Sigmoid colon (tissue), 4 donors: ENCODE results near the gene KRTAP4-11.
"Not testable (repeated sequence)": the region's sequence is repeated elsewhere in the genome, so short reads cannot be mapped to it uniquely, and the experiment has no call there.

Experiments used
- EP300 ChIP-seq, 4 donors: sonication (generic); formaldehyde crosslinking; IDR thresholded peaks; one replicate each; pipeline ENCODE4 v1.6.1; 2017; ENCODE audit warnings: antibody characterized with exemption in 4 of 4
- POLR2A ChIP-seq, 2 donors: fragments of 450-650 bp; IDR thresholded peaks; one replicate each; pipeline ENCODE4 v1.6.1; 2016; ENCODE audit warnings: antibody characterized with exemption in 2 of 2, mild to moderate bottlenecking in 2 of 2, moderate library complexity in 2 of 2
- TF ChIP-seq, protein P1 (sequence below), 4 experiments: fragments of 450-650 bp in 3 of 4; fragments of 200-600 bp in 1 of 4; IDR thresholded peaks; one replicate each; pipeline ENCODE4 v1.5.1; 2016 to 2019; ENCODE audit warnings: antibody characterized with exemption in 4 of 4, mild to moderate bottlenecking in 3 of 4, moderate library complexity in 2 of 4

DNA sequence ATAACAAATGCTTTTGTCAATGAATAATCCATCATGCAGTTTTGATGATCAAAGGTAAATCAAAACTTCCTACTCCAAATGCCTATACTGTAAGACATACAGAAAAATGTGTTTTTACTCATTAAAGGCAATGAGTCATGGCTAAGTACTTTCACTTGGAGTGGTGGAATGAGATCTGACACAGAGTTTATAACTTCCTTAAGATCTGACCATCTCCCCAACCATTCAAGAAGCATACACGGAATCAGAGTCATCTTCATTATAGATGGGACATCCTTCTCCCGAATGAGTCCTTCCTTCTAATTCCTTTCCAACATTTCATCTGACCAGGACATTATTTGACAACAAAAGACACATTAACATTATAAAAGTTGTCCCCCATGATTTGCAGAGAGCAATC is 34.7 kb downstream of the KRTAP4-11 start:
- TF ChIP-seq EP300, POLR2A (IDR thresholded peaks at IDR 0.05): not testable (repeated sequence)
- TF ChIP-seq, protein P1, sequence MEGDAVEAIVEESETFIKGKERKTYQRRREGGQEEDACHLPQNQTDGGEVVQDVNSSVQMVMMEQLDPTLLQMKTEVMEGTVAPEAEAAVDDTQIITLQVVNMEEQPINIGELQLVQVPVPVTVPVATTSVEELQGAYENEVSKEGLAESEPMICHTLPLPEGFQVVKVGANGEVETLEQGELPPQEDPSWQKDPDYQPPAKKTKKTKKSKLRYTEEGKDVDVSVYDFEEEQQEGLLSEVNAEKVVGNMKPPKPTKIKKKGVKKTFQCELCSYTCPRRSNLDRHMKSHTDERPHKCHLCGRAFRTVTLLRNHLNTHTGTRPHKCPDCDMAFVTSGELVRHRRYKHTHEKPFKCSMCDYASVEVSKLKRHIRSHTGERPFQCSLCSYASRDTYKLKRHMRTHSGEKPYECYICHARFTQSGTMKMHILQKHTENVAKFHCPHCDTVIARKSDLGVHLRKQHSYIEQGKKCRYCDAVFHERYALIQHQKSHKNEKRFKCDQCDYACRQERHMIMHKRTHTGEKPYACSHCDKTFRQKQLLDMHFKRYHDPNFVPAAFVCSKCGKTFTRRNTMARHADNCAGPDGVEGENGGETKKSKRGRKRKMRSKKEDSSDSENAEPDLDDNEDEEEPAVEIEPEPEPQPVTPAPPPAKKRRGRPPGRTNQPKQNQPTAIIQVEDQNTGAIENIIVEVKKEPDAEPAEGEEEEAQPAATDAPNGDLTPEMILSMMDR (IDR thresholded peaks at IDR 0.05) = not testable (repeated sequence)
